ENCODE measurements around the gene ALKBH5.

Gene ALKBH5

DNA sequence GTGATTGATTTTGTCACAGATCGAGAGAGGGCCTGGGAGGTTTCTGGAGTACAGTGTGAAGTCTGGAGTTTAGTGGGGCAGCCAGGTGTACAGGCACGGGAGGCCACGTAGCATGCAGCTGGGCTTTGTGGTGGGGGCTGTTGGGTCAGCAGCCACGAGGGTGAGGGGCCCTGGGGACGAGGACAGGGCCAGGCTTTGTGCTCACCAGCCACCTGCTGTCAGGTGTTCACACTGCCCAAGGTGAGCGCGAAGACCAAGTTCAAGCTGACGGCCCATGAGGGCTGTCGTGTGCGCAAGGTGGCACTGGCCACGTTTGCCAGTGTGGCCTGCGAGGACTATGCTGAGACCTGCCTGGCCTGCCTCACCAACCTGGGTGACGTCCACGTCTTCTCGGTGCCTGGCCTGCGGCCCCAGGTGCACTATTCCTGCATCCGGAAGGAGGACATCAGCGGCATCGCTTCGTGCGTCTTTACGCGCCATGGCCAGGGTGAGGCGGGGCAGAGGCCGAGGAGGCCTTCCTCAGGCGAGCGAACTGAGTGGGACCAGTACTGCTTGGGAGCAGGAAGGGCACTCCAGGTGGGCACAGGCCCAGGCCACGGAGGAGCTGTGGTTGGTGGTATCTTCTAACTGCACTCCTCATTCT, 57.7 kb downstream of the ALKBH5 start:
- TF ChIP-seq CTCF (IDR thresholded peaks at IDR 0.05; ENCODE audit: borderline replicate concordance, control extremely low read depth, extremely low read depth, insufficient read depth, missing control alignments): no peak
- in situ Hi-C loops (cut with MboI; ENCODE audit: low sequenced_read_pairs, unreplicated experiment): no loop called here
- no peak for DNase-seq (ENCODE audit: low spot score)

DNA sequence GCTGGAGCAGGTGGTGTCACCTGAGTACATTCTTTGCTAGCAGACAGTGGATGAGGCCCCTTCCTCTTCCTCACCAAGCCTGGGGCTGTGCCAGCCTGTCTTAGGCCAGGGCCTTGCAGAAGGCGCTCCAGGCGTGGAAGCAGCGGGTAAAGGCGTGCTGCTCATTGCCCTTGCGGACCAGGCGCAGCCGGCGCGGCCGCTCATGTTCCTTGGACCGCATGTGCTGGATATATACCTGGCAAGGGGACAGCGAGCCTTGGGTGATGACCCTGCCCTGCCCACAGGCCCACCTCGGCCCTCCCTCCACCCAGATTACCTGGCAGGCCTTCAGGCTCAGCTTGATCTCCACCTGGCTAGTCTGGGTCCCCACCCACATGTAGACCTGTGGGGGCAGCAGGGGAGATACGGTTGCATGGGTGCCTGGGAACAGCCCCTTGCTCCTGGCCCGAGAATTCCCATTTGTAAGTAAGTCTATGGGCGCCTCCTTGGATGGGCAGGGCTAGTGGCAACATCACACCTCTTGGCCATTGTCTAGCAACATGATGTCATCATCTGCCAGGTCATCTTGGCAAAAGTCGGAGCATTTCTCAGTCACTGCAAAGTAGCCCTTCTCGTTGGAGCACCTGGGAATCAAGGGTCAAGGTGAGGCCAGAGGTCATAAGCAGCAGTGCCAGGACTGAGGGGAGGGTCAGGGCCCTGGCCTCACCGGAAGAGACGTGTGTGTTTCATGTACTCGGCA, 61.6 kb downstream of the ALKBH5 start:
- in situ Hi-C loops (cut with MboI; ENCODE audit: low sequenced_read_pairs, unreplicated experiment): no loop called here
- TF ChIP-seq CTCF (IDR thresholded peaks at IDR 0.05; ENCODE audit: borderline replicate concordance, control extremely low read depth, extremely low read depth, insufficient read depth, missing control alignments): no peak
- no peak for DNase-seq (ENCODE audit: low spot score)

GRCh38 chr17:18246109-18246725, 62.6 kb downstream of the ALKBH5 start:
- in situ Hi-C loops (cut with MboI; ENCODE audit: low sequenced_read_pairs, unreplicated experiment): no loop called here
- TF ChIP-seq CTCF (IDR thresholded peaks at IDR 0.05; ENCODE audit: borderline replicate concordance, control extremely low read depth, extremely low read depth, insufficient read depth, missing control alignments): no peak
- DNase-seq (ENCODE audit: low spot score): no peak

DNA sequence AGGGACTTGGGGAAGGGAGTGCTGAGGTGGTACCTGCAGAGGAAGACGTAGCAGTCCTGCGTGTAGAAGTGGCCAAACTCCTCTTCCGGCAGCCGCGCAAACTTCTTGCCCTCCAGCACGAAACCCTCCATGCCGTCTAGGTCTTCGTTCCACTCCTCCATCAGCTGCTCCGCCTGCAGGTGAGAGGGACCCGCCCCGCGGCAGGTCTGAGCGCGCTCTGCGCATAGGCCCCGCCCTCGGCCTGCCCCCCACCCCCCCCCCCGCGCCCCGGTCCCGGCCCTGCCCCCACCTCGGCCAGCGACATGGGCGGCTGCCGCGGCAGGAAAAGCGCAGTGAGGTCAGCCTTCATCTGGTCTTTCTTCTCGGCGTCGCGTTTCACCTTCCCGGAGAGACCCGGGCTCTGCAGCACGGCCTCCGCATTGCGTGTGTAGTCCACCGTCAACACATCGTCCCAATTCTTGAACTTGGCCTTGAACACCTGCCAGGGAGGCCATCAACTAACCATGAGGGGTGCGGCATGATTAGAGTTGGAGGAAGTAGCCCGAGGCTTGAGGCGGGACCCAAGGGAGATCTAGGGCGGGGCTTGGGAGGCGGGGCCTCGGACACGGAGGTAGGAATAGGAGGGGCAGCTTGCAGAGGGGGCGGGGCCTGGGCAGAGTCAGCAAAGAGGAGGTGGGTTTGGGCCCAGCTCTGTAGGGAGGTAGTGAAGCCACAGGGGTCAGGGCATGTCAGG, 63.4 kb downstream of the ALKBH5 start:
- TF ChIP-seq CTCF (IDR thresholded peaks at IDR 0.05; ENCODE audit: borderline replicate concordance, control extremely low read depth, extremely low read depth, insufficient read depth, missing control alignments): no peak
- peak; percentile 67 for DNase-seq (ENCODE audit: low spot score)
- in situ Hi-C loops (cut with MboI; ENCODE audit: low sequenced_read_pairs, unreplicated experiment): no loop called here

GRCh38 chr17:18247613-18248001, 64.0 kb downstream of the ALKBH5 start:
- no peak for TF ChIP-seq CTCF (IDR thresholded peaks at IDR 0.05; ENCODE audit: borderline replicate concordance, control extremely low read depth, extremely low read depth, insufficient read depth, missing control alignments)
- DNase-seq (ENCODE audit: low spot score): no peak
- in situ Hi-C loops (cut with MboI; ENCODE audit: low sequenced_read_pairs, unreplicated experiment): no loop called here

GRCh38 chr17:18248300-18248731, 64.7 kb downstream of the ALKBH5 start:
- DNase-seq (ENCODE audit: low spot score): peak; percentile 93
- in situ Hi-C loops (cut with MboI; ENCODE audit: low sequenced_read_pairs, unreplicated experiment): no loop called here
- peak; percentile 42 for TF ChIP-seq CTCF (IDR thresholded peaks at IDR 0.05; ENCODE audit: borderline replicate concordance, control extremely low read depth, extremely low read depth, insufficient read depth, missing control alignments)

All from GM13976 (cell line).